Inflammatory macrophage (primary cell): ENCODE results near the gene SIRT2.
"Not testable (repeated sequence)": the region's sequence is repeated elsewhere in the genome, so short reads cannot be mapped to it uniquely, and the experiment has no call there.

Experiments used
- DNase-seq, 2 donors: peaks; one replicate each; pipeline ENCODE4 v3.0.0-alpha.2; 2020 to 2022

Gene SIRT2

DNA sequence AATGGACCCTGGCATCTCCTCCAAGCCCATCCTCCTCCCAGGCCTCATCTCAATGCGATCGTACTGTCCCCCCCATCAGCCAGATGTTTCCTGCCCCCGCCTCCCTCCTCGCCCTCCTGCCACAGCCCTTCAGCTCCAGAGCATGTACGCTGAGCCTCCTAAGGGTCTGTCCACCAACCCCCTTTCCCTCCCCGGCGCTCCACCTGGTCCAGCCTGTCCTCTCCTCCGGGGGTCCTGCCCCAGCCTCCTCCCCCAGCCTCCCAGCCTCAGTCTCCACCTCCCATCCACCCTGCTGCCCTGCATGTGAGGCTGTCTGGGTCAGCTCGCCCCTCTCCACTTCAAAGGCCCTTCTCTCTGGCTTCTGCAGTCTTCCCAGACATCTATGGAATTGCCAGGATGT lies 4.5 kb downstream of the SIRT2 start:
- no peak for DNase-seq

DNA sequence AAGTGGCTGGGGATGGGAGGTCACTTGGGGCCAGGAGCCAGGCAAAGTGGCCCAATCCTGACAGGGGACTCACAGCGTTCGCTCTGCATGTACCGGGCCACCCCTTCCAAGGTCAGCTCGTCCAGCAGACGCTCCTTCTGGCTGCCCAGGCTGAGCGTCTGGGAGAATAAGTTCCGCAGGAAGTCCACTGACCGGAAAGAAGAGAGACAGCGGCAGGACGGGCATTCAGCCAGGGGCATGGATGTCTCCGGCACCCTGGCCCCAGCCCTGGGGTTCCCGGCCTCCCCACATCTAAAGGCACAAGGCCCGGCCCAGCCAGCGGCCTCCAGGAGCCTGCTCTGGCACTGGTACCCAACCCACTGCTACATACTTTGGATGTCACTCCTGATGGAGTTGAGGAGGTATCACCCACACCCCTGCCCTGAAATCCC lies 6.1 kb downstream of the SIRT2 start:
- no peak for DNase-seq

- DNase-seq: no peak
Measured at GRCh38 chr19:38892841-38893240, 6.6 kb downstream of the SIRT2 start.

- no peak for DNase-seq
Measured at GRCh38 chr19:38891771-38892170, 7.6 kb downstream of the SIRT2 start.

GRCh38 chr19:38890686-38891085 lies 8.7 kb downstream of the SIRT2 start:
- DNase-seq: no peak

- no peak for DNase-seq
Measured at GRCh38 chr19:38889803-38890202, 9.6 kb downstream of the SIRT2 start.

DNA sequence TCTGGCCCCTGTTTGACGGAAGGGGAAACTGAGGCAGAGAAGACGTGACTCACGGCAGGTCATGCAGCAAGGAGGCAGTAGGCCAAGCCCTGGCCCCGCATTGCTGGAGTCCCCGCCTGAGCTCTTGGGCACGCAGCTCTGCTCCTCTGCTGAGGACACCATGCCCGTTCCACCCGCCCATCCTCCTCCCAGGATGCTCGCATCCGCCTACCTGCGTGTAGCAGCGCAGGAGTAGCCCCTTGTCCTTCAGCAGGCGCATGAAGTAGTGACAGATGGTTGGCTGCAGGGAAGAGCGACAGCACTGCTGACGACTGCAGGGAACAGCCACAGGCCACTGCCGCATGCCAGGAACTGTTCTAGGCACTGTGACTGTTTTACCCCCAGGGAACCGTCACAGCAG lies 10.5 kb downstream of the SIRT2 start:
- DNase-seq: no peak

- DNase-seq: not testable (repeated sequence)
Measured at GRCh38 chr19:38884691-38885090, 14.7 kb downstream of the SIRT2 start.

- no peak for DNase-seq
Measured at GRCh38 chr19:38883286-38883685, 16.1 kb downstream of the SIRT2 start.

GRCh38 chr19:38880882-38881609 lies 18.4 kb downstream of the SIRT2 start:
- DNase-seq: no peak

- no peak for DNase-seq
Measured at GRCh38 chr19:38880076-38880881, 19.1 kb downstream of the SIRT2 start.

GRCh38 chr19:38879400-38879751 lies 20.0 kb downstream of the SIRT2 start:
- no peak for DNase-seq

DNA sequence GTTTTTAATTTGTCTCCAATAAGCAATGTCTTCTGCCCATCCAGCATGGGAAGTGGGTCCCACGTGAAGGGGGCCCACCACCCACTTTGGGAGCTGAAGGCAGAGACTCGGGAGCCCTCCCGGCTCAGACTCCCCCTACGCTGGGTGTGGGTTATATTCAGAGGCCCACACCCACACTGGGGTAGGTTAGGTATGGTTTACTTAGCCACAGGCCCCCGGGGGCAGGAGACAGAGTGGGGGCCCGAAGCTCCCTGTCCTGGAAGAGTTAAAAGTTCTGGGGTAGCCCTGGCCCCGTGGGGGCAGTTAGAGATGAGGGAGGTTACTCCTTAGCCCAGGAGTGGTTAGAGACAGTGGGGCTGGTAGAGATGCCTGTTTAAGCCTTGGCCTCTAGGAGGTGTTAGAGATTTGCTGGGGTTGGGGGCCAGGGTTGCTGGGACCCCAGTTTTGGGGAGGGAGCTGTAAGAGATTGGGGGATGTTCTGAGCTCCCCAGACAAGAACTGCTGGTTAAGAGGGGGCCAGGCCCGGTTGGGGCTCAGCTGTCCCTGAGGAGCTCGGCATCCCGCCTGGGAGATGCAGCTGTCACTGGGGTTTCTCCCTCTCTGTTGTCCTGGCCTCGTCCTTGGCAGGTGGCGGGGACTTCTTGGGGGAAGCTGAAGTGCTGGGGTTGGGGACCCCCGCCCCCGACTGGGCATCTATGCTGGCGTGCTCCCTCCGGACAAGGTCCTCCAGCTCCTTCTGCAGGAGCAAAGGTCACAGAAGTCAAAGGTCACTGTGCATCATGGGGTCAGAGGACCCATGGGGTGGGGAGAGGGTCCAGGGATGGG lies 20.6 kb downstream of the SIRT2 start:
- no peak for DNase-seq

GRCh38 chr19:38877781-38878574 lies 21.4 kb downstream of the SIRT2 start, which contains the start of gene RINL:
Gene RINL, minus strand, starts transcription at chr19:38878275. Its CDS starts 1,533 bp downstream, at chr19:38876742.
- DNase-seq: peak; percentile 16 to 26

GRCh38 chr19:38875656-38876395 lies 23.6 kb downstream of the SIRT2 start:
- DNase-seq: peak; percentile 39 to 69

GRCh38 chr19:38873400-38873799 lies 26.0 kb downstream of the SIRT2 start:
- not testable (repeated sequence) for DNase-seq

- no peak for DNase-seq
Measured at GRCh38 chr19:38870612-38871011, 28.8 kb downstream of the SIRT2 start.

DNA sequence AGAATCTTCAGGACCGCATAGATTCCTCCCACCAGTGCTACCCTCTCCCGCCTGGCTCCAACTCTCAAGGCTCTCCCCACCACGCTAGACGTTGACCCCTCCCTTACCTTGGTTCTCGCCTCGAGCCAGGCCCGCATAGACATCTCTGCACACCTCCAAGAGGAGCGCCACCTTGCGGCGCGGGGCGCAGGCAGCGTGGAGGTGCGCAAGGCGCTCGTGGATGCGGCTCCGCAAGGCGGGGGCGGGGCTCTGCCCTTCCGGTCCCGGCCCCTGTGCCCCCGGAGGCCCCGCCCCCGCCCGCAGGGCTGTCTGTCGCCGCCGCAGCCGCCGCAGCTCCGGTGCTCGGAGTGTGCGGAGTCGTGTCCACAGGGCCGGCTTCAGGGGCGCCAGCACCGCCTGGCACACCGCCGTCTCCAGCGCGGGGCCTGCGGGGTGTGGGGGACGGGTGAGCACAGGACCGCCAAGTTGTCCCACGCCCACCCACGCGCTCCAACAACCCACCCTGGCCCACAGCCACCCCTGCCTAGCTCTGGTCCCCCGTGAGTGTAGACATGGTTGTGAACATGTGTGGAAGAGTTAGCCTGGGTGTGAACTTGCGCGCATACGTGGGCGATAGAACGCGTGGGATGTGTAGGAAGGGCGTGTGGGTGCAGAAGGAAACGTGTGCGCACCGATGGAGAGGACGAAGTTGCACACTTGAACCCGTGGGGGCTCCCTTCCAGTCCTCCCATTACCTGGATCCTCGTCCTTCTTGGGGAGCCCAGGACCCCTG lies 29.4 kb downstream of the SIRT2 start:
- peak; percentile 67 to 81 for DNase-seq

GRCh38 chr19:38869160-38869835 lies 30.1 kb downstream of the SIRT2 start:
- no peak for DNase-seq

DNA sequence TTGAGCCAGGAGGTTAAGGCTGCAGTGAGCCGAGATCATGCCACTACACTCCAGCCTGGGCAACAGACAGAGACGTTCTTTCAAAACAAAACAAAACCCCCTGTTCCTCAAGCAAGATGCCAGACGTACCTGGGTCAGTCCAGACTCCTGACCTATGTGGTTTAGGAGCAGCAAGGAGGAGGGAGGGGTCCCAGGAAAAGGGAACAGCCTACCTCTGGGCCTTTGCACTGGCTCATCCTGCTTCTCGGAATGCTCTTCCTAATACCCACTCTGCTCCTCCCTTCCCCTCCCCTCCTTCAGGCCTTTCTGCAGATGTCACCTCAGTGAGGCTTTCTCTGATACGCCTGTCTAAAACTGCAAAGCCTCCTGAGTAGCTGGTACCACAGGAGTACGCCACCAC lies 30.9 kb downstream of the SIRT2 start:
- DNase-seq: no peak
